Measurements from ENCODE around the gene TIE1. TPM values are rescaled to one million over a fixed set of nuclear protein-coding genes. Genes with fewer than 3 reads are reported as not detected.
A peak's percentile ranks its signal among the peaks of the same experiment; 100 is the strongest.

The TIE1 gene
- total and polyA plus RNA-seq, 2 donors (not counting 3 experiments of a cell fraction or from before 2014, with no cell fraction given), result 531 to 620 TPM

DNA sequence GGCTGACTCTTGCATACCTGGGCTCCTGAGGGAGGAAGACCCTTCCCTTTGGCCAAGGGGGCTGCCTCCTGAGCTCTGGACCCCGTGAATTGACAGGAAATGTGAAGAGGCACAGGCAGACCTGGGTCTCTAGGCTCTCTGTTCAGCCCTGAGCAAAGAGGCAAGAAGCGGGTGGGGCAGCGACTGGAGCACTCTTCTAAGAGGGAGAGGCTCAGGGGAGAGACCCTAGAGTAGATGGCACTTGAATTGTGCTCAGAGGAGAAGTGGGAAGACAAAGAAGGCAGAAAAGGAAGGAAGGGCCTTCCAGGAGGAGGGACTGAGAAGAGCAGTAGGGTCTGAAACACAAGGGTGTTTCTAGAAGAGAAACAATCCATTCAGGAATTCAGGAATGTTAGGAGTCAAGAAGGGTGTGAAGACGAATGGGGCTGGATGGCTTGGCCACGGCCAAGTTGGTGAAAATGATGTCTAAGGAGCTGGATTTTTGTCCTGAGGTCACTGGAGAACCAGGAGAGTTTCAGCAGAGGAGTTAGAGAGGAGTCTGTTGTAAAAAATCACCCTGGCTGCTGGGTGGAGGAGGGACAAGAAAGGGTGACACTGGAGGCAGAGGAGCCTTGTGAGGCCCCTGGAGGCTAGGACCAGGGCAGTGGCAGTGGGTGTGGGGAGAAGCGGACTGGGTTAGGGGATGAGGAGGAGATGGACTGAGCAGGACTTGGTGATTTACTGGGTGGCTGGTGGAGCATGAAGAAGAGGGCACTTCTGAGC is 5.3 kb downstream of the TIE1 start:
- H3K36me3 ChIP-seq (ENCODE audit: control insufficient read depth in 2 of 2, extremely low read depth in 1 of 2, insufficient read depth in 2 of 2, low read length in 2 of 2), result peaks cover 32 to 60% of the 10 kb centered on the region in 2 experiments
- H3K27ac ChIP-seq (ENCODE audit: insufficient read depth, low read depth, low read length), result no peak overlapping the region
- dilution Hi-C loops (cut with MboI; ENCODE audit: extremely low pct_ligation_motif_present, low sequenced_read_pairs) (no loop called here), intact Hi-C loops (cut with micrococcal nuclease) (no loop called here)
- no peaks in the 10 kb centered on the region for H3K9me3 ChIP-seq (replicated peaks; ENCODE audit: control insufficient read depth, insufficient read depth, low read length)
- H2AFZ ChIP-seq (ENCODE audit: low read depth, low read length), result no peak overlapping the region
- ChIA-PET CTCF (interaction anchor here (1.0 to 1.5 kb wide), 4 partner anchors 12 to 79 kb away, joined by 3 to 4 read pairs (median 4); no protein-coding TSS in a partner anchor), POLR2A (no interaction called here)
- FAIRE-seq (no peak), DNase-seq (ENCODE audit: low read depth, low spot score) (no peak)
- no peaks in the 10 kb centered on the region for H3K27me3 ChIP-seq (ENCODE audit: control insufficient read depth in 2 of 2, insufficient read depth in 2 of 2, low read length in 2 of 2)
- H3K9me1 ChIP-seq (replicated peaks; ENCODE audit: control insufficient read depth, extremely low read depth, insufficient read depth, low read length), result no peaks in the 10 kb centered on the region
- TF ChIP-seq CTCF (IDR thresholded peaks at IDR 0.05; ENCODE audit: extremely low read depth in 1 of 2, insufficient read depth in 1 of 2, low read depth in 1 of 2, low read length in 2 of 2) (no peak), POLR2AphosphoS5 (IDR thresholded peaks at IDR 0.05; ENCODE audit: insufficient read depth, low read depth, low read length) (peak; percentile 25), EZH2 (IDR thresholded peaks at IDR 0.05; ENCODE audit: borderline replicate concordance, low read depth, low read length, severe bottlenecking) (no peak), FOS (IDR thresholded peaks at IDR 0.05; ENCODE audit: borderline replicate concordance, insufficient read depth, low read length) (no peak)
- TF ChIP-seq, protein P1, sequence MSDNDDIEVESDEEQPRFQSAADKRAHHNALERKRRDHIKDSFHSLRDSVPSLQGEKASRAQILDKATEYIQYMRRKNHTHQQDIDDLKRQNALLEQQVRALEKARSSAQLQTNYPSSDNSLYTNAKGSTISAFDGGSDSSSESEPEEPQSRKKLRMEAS (IDR thresholded peaks at IDR 0.05; ENCODE audit: insufficient read depth, insufficient read length), result no peak
- H3K4me2 ChIP-seq (ENCODE audit: insufficient read depth, low read length), result no peak overlapping the region
- BruUV-seq (replicated peaks), result no TSS peak
- H3K4me1 ChIP-seq (ENCODE audit: control insufficient read depth, extremely low read depth, insufficient read depth, low read length), result peaks cover 28% of the 10 kb centered on the region
- no peak overlapping the region for H3K4me3 ChIP-seq (replicated peaks in 1 of 3; ENCODE audit: insufficient read depth in 1 of 3, low read depth in 1 of 3, low read length in 3 of 3)
- no peak overlapping the region for H3K9ac ChIP-seq (replicated peaks; ENCODE audit: extremely low read depth, insufficient read depth, low read length)
- peaks cover 74% of the 10 kb centered on the region for H3K79me2 ChIP-seq (ENCODE audit: control insufficient read depth, insufficient read depth, low read length)
- H4K20me1 ChIP-seq (replicated peaks; ENCODE audit: control insufficient read depth, extremely low read depth, insufficient read depth, low read length), result no peaks in the 10 kb centered on the region
